Breast epithelium (tissue), 3 donors: ENCODE measurements around the gene RRAS2.

Source experiments
- CTCF ChIP-seq, 3 donors: fragments of 450-650 bp; IDR thresholded peaks; one replicate each; pipeline ENCODE4 v1.5.1; 2016 to 2017; ENCODE audit warnings: antibody characterized with exemption in 3 of 3, mild to moderate bottlenecking in 3 of 3, moderate library complexity in 3 of 3
- POLR2A ChIP-seq: fragments of 450-650 bp; IDR thresholded peaks from one replicate; pipeline ENCODE4 v1.6.1; 2016; ENCODE audit warnings: antibody characterized with exemption, mild to moderate bottlenecking, moderate library complexity

GRCh38 chr11:14259186-14259784 lies 99.7 kb downstream of the RRAS2 start:
- TF ChIP-seq CTCF (IDR thresholded peaks at IDR 0.05) (no peak), POLR2A (no peak)
